PC-3 (cell line): ENCODE measurements around the gene MED17. TPM values are rescaled to one million over a fixed set of nuclear protein-coding genes. Genes with fewer than 3 reads are reported as not detected.

ENCODE experiments used
- ATAC-seq: fragments of 200-7000 bp; cut with Tn5 transposase; 2 replicates; pipeline ENCODE4 v1.9.1; 2020; ENCODE audit warnings: mild to moderate bottlenecking, moderate library complexity
- BruUV-seq: library from RNA; stranded (reverse); fragments of 400-500 nt; replicated peaks from 2 replicates; lab custom pipeline; 2021; lab: Mats Ljungman, UMichigan
- CTCF ChIA-PET: fragments of 300-600 bp; sonication (Branson Sonifier 250); formaldehyde crosslinking; loops from one replicate; lab custom pipeline; 2022; ENCODE audit warnings: antibody characterized with exemption; lab: Charles Lee
- POLR2A ChIA-PET: fragments of 300-600 bp; sonication (Branson Sonifier 250); formaldehyde crosslinking; loops from one replicate; lab custom pipeline; 2022; ENCODE audit warnings: antibody characterized with exemption; ENCODE audit not compliant: unreplicated experiment; lab: Charles Lee
- DNase-seq: peaks from one replicate; pipeline ENCODE4 v3.0.0-alpha.2; 2015
- H2AFZ ChIP-seq: fragments of 300-600 bp; sonication (generic); 2 replicates; pipeline ENCODE4 v1.6.0; 2016; ENCODE audit warnings: antibody characterized with exemption, low read length
- H3F3A ChIP-seq: fragments of 300-600 bp; sonication (generic); one replicate; pipeline ENCODE4 v1.6.0; 2017; ENCODE audit warnings: antibody characterized with exemption, low read length, control low read depth, mild to moderate bottlenecking; ENCODE audit not compliant: unreplicated experiment
- H3K27ac ChIP-seq: fragments of 300-600 bp; sonication (generic); 2 replicates; pipeline ENCODE4 v1.5.1; 2016; ENCODE audit warnings: mild to moderate bottlenecking, low read length
- H3K27me3 ChIP-seq: fragments of 300-600 bp; sonication (generic); 2 replicates; pipeline ENCODE4 v1.6.1; 2016; ENCODE audit warnings: low read length, mixed read lengths
- H3K36me3 ChIP-seq: fragments of 300-600 bp; sonication (generic); 2 replicates; pipeline ENCODE4 v1.6.1; 2016; ENCODE audit warnings: low read depth, mixed run types, low read length, mixed read lengths
- H3K4me1 ChIP-seq: fragments of 300-600 bp; sonication (generic); 2 replicates; pipeline ENCODE4 v1.5.1; 2016; ENCODE audit warnings: low read length; ENCODE audit not compliant: insufficient read depth
- H3K4me2 ChIP-seq: fragments of 300-600 bp; sonication (generic); 2 replicates; pipeline ENCODE4 v1.6.0; 2016; ENCODE audit warnings: low read length
- H3K4me3 ChIP-seq: fragments of 300-600 bp; sonication (generic); 2 replicates; pipeline ENCODE4 v1.5.1; 2016; ENCODE audit warnings: mild to moderate bottlenecking, low read length, mixed read lengths
- H3K79me2 ChIP-seq: fragments of 300-600 bp; sonication (generic); 2 replicates; pipeline ENCODE4 v1.6.1; 2017; ENCODE audit warnings: low read length, mixed read lengths
- H3K9ac ChIP-seq: fragments of 300-600 bp; sonication (generic); 2 replicates; pipeline ENCODE4 v1.6.0; 2016; ENCODE audit warnings: mild to moderate bottlenecking, low read length
- H3K9me2 ChIP-seq: fragments of 300-600 bp; sonication (generic); replicated peaks from 2 replicates; pipeline ENCODE4 v1.6.1; 2016; ENCODE audit warnings: mixed run types, low read length, mixed read lengths
- H3K9me3 ChIP-seq: fragments of 300-600 bp; sonication (generic); 2 replicates; pipeline ENCODE4 v1.6.1; 2016; ENCODE audit warnings: low read length, mixed read lengths
- H4K20me1 ChIP-seq: fragments of 300-600 bp; sonication (generic); 2 replicates; pipeline ENCODE4 v1.6.1; 2016; ENCODE audit warnings: low read length, mixed read lengths
- EZH2 ChIP-seq: fragments of 300-600 bp; sonication (generic); IDR thresholded peaks from one replicate; pipeline ENCODE4 v1.6.1; 2017; ENCODE audit warnings: antibody characterized with exemption, mild to moderate bottlenecking, low read length; ENCODE audit not compliant: unreplicated experiment
- EZH2phosphoT487 ChIP-seq: fragments of 300-600 bp; sonication (generic); IDR thresholded peaks from 2 replicates; pipeline ENCODE4 v1.6.1; 2018; ENCODE audit warnings: mild to moderate bottlenecking, antibody characterized with exemption, low read length, borderline replicate concordance
- intact Hi-C: fragments of 100-400 bp; cut with micrococcal nuclease; formaldehyde crosslinking; loops from 2 replicates; pipeline ENCODE4 v1.9.0; 2023
- total RNA-seq: library from RNA; depleted of rRNA; stranded (reverse); fragments of >200 nt; gene quantifications from 2 replicates; pipeline ENCODE4 v1.2.3, GENCODE V29; 2014
- TF ChIP-seq, protein P1 (sequence below): fragments of 300-600 bp; sonication (generic); conservative IDR thresholded peaks from 2 replicates; pipeline ENCODE4 v1.5.1; 2017; ENCODE audit warnings: antibody characterized with exemption, low read depth, mild to moderate bottlenecking, low read length

The MED17 gene
- total RNA-seq, 1 experiment from 2014 or later = 58.5 TPM

DNA sequence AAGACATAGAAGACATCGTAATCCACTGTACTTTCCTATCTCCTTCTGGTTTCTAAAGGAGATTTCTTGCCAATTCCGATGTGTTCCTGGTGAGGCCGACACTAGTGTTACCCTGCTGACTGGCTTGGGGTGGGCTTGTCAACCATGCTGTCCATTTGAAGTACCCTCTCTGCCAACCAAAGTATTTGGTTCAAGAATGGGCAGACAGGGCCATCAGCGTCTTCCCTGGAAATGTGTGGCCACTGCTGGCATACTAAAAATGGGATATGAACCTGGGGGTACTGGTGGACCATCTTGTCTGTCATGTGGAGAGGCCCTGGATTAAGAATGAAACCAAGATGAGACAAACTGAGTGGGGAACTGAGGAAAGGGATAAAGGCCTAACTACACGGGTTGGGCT is 68.2 kb downstream of the MED17 start:
- CTCF ChIA-PET = no interaction called here
- no peak for ATAC-seq

DNA sequence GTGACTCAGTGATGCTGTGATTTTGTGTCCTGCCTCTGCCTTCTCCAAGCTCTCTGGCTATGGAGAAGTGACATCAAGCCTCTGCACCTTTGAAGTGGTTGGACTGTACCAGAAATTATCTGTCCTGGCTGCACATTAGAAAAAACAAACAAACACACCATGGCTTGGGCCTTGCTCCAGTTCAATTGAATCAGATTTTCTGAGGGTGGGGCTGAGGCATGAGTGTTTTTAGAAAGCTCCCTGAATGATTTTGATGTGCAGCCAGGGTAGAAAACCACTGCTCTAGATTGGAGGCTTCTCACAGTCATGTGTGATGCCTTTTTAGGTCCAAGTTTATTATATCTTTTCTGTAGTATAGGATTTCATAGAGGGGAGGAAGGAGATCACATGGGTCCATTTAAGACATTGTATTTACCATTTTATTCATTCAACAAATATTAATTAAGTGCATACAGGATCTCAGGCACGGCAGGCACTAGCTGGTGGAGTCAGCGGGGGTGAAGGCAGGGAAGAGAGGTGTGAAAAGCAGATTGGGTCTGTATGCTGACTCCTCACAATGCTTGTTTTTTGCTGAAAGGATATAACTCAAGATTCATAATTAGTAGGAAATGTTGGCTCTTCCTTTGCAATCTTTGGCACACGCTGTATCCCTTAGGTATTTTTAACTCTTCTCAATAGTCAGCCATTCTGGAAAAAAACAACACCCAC is 73.5 kb downstream of the MED17 start:
- Histone ChIP-seq H4K20me1 (no peaks in the 10 kb centered on the region), H2AFZ (no peak overlapping the region), H3K4me1 (peaks cover 4% of the 10 kb centered on the region; the same call in 1 of the 2 replicates), H3K27ac (no peak overlapping the region), H3K9ac (no peak overlapping the region), H3K27me3 (no peaks in the 10 kb centered on the region), H3K9me2 (no peaks in the 10 kb centered on the region), H3K79me2 (no peaks in the 10 kb centered on the region), H3K36me3 (no peaks in the 10 kb centered on the region), H3K4me2 (no peak overlapping the region), H3K9me3 (no peaks in the 10 kb centered on the region), H3K4me3 (no peak overlapping the region), H3F3A (no peaks in the 10 kb centered on the region)
- intact Hi-C loops = loop anchor here (1.0 kb wide), 1 partner anchor 48 kb away; no protein-coding TSS in a partner anchor
- POLR2A ChIA-PET = interaction anchor here (0.5 to 1.1 kb wide), 2 partner anchors 37 to 116 kb away, joined by 3 to 12 read pairs; partner anchors contain the start of genes C11orf54 and TAF1D
- no TSS peak for BruUV-seq
- DNase-seq (peak; percentile 22), ATAC-seq (peak; percentile 83)
- CTCF ChIA-PET = interaction anchor here (1.6 kb wide), 1 partner anchor 38 kb away, joined by 4 read pairs; no protein-coding TSS in a partner anchor
- no peak for TF ChIP-seq EZH2
- TF ChIP-seq, protein P1, sequence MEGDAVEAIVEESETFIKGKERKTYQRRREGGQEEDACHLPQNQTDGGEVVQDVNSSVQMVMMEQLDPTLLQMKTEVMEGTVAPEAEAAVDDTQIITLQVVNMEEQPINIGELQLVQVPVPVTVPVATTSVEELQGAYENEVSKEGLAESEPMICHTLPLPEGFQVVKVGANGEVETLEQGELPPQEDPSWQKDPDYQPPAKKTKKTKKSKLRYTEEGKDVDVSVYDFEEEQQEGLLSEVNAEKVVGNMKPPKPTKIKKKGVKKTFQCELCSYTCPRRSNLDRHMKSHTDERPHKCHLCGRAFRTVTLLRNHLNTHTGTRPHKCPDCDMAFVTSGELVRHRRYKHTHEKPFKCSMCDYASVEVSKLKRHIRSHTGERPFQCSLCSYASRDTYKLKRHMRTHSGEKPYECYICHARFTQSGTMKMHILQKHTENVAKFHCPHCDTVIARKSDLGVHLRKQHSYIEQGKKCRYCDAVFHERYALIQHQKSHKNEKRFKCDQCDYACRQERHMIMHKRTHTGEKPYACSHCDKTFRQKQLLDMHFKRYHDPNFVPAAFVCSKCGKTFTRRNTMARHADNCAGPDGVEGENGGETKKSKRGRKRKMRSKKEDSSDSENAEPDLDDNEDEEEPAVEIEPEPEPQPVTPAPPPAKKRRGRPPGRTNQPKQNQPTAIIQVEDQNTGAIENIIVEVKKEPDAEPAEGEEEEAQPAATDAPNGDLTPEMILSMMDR = no peak

More for the DNA sequence above, 68.2 kb downstream of the MED17 start:
- intact Hi-C loops = loop anchor here (5.0 kb wide), 1 partner anchor 45 kb away; no protein-coding TSS in a partner anchor
- no TSS peak for BruUV-seq
- Histone ChIP-seq H2AFZ (no peak overlapping the region), H3K4me1 (peaks cover 22% of the 10 kb centered on the region), H3K9ac (no peak overlapping the region), H3K79me2 (peaks cover 18% of the 10 kb centered on the region), H3K27ac (no peak overlapping the region), H3K9me2 (no peaks in the 10 kb centered on the region), H3F3A (no peaks in the 10 kb centered on the region), H3K4me2 (no peak overlapping the region), H3K9me3 (no peaks in the 10 kb centered on the region), H3K36me3 (no peaks in the 10 kb centered on the region), H3K4me3 (no peak overlapping the region), H4K20me1 (0 out of 2 replicates have a peak, but pooled peaks cover 6% of the 10 kb centered on the region), H3K27me3 (no peaks in the 10 kb centered on the region)
- DNase-seq = no peak
- POLR2A ChIA-PET = no interaction called here
- TF ChIP-seq, protein P1 = no peak
- TF ChIP-seq EZH2 (no peak), EZH2phosphoT487 (no peak)
